ENCODE data around the gene GPX4. TPM values are rescaled to one million over a fixed set of nuclear protein-coding genes. Genes with fewer than 3 reads are reported as not detected.
A peak's percentile ranks its signal among the peaks of the same experiment; 100 is the strongest.

Gene GPX4
- total RNA-seq, 1 experiment from 2014 or later = 577 TPM

DNA sequence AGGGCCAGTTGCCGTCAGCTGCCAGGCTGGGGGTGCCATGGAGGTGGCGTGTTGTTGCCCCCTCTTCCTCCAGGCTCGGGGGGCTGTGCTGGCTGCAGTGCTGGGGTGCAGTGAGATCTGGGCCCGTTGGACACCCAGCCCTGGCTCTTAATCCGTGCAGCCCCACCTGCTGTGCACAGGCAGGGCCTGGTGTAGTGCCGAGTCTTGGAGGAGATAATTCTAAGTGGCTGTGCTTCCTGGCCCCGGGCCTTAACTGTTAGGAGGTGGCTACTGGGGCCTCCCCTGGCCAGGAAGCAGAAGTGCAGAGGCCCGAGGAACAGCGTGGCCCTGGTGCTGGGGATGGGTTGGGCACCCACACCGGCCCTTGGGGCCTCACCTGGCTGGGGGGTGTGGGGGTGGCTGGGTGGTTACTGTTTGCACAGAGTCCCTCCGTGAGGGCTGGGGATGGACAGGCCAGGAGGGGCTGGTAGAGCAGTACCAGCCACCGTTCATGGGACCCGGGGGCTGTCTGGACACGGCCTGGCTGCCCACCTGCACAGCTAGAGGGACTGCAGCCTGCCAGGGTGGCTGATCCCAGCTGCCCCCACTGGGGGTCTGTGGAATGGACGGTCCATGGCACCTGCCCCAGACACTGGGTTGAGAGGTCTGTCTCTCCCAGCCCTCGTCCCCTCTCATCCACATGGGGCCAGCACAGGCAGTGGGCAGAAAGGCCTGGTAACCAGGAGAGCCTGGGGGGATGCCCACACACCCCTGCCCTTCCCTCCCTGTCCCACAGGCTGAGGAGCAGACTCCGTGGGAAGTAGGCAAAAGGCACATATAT lies 3.3 kb downstream of the GPX4 start:
- DNase-seq (ENCODE audit: low read depth, low spot score) = no peak
- TF ChIP-seq SIN3A (IDR thresholded peaks at IDR 0.05; ENCODE audit: borderline replicate concordance, insufficient read depth, low read depth, low read length) = no peak
- TF ChIP-seq, protein P1, sequence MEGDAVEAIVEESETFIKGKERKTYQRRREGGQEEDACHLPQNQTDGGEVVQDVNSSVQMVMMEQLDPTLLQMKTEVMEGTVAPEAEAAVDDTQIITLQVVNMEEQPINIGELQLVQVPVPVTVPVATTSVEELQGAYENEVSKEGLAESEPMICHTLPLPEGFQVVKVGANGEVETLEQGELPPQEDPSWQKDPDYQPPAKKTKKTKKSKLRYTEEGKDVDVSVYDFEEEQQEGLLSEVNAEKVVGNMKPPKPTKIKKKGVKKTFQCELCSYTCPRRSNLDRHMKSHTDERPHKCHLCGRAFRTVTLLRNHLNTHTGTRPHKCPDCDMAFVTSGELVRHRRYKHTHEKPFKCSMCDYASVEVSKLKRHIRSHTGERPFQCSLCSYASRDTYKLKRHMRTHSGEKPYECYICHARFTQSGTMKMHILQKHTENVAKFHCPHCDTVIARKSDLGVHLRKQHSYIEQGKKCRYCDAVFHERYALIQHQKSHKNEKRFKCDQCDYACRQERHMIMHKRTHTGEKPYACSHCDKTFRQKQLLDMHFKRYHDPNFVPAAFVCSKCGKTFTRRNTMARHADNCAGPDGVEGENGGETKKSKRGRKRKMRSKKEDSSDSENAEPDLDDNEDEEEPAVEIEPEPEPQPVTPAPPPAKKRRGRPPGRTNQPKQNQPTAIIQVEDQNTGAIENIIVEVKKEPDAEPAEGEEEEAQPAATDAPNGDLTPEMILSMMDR (IDR thresholded peaks at IDR 0.05) = peak; percentile 60
- intact Hi-C loops (cut with micrococcal nuclease; ENCODE audit: unreplicated experiment) (no loop called here), in situ Hi-C loops (cut with HindIII; ENCODE audit: low pct_unique_long_range_greater_than_20kb, low sequenced_read_pairs) (no loop called here)
- no TSS peak for BruUV-seq (replicated peaks)
- ChIA-PET POLR2A (interaction anchor here (0.6 kb wide), 1 partner anchor 65 kb away, joined by 4 read pairs; no protein-coding TSS in a partner anchor), CTCF (interaction anchor here (0.5 kb wide), 1 partner anchor 138 kb away, joined by 3 read pairs; no protein-coding TSS in a partner anchor)
- peaks cover 38% of the 10 kb centered on the region for H3K4me1 ChIP-seq (ENCODE audit: control insufficient read depth, insufficient read depth, low read length)
- H3K27me3 ChIP-seq (ENCODE audit: control insufficient read depth, insufficient read depth, low read length) = no peaks in the 10 kb centered on the region
- H3K36me3 ChIP-seq (ENCODE audit: control insufficient read depth, insufficient read depth, low read length) = no peaks in the 10 kb centered on the region; the same call in 1 of the 2 replicates
- H3K9me3 ChIP-seq (ENCODE audit: control insufficient read depth, insufficient read depth, low read depth, low read length) = no peaks in the 10 kb centered on the region
- H3K27ac ChIP-seq (ENCODE audit: low read length) = peak overlapping the region; percentile 83
- no peak overlapping the region; a peak in 1 of 4 replicates for H3K4me3 ChIP-seq (ENCODE audit: low read depth in 2 of 2, low read length in 2 of 2)
- peak; percentile 39 for ATAC-seq

DNA sequence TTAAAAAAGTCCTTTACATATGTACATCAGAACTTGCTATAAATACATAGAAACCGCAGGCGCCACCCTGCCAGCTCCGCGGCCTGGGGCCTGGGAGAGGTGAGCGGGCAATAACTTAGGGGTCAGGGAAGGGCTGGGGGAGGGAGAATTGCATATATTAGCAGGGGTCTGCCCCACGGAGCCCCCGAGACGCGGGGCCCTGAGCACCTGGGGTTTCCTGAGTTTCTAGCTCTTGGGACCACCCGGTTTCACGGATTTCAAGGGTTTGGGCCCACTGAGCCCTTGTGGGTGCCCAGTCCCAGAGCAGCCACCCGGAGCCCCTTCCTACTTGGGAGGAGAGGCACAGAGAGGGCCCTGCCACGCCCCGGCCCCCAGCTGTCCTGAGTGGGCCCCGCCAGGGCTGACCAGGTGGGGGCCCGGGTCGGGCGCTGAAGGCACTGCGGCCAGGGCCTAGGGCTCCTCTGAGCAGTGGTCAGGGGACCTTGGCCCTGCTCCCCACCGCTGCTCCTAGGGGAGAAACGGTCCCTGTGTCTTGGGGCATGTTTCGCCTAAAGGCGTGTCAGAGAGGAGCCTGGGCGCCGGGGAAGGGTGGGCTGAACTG lies 4.0 kb downstream of the GPX4 start:
- in situ Hi-C loops (cut with HindIII; ENCODE audit: low pct_unique_long_range_greater_than_20kb, low sequenced_read_pairs) = no loop called here
- ATAC-seq = peak; percentile 9
- BruUV-seq (replicated peaks) = no TSS peak
- Histone ChIP-seq H3K27me3 (ENCODE audit: control insufficient read depth, insufficient read depth, low read length) (no peaks in the 10 kb centered on the region), H3K27ac (ENCODE audit: low read length) (peak overlapping the region; percentile 83), H3K4me3 (ENCODE audit: low read depth in 2 of 2, low read length in 2 of 2) (no peak overlapping the region), H3K9me3 (ENCODE audit: control insufficient read depth, insufficient read depth, low read depth, low read length) (no peaks in the 10 kb centered on the region), H3K4me1 (ENCODE audit: control insufficient read depth, insufficient read depth, low read length) (peaks cover 34% of the 10 kb centered on the region), H3K36me3 (ENCODE audit: control insufficient read depth, insufficient read depth, low read length) (no peaks in the 10 kb centered on the region; the same call in 1 of the 2 replicates)
- ChIA-PET POLR2A (interaction anchor here (0.6 kb wide), 2 partner anchors 65 to 85 kb away, joined by 4 read pairs; no protein-coding TSS in a partner anchor), CTCF (no interaction called here)
- intact Hi-C loops (cut with micrococcal nuclease; ENCODE audit: unreplicated experiment) = no loop called here
- TF ChIP-seq TCF7L2 (IDR thresholded peaks at IDR 0.05; ENCODE audit: low read depth, low read length) (0 out of 2 replicates have a peak, but pooled peaks have one; percentile 9), SIN3A (IDR thresholded peaks at IDR 0.05; ENCODE audit: borderline replicate concordance, insufficient read depth, low read depth, low read length) (no peak), POLR2AphosphoS5 (IDR thresholded peaks at IDR 0.05; ENCODE audit: low read depth, low read length) (peak; percentile 61)
- no peak for DNase-seq (ENCODE audit: low read depth, low spot score)

DNA sequence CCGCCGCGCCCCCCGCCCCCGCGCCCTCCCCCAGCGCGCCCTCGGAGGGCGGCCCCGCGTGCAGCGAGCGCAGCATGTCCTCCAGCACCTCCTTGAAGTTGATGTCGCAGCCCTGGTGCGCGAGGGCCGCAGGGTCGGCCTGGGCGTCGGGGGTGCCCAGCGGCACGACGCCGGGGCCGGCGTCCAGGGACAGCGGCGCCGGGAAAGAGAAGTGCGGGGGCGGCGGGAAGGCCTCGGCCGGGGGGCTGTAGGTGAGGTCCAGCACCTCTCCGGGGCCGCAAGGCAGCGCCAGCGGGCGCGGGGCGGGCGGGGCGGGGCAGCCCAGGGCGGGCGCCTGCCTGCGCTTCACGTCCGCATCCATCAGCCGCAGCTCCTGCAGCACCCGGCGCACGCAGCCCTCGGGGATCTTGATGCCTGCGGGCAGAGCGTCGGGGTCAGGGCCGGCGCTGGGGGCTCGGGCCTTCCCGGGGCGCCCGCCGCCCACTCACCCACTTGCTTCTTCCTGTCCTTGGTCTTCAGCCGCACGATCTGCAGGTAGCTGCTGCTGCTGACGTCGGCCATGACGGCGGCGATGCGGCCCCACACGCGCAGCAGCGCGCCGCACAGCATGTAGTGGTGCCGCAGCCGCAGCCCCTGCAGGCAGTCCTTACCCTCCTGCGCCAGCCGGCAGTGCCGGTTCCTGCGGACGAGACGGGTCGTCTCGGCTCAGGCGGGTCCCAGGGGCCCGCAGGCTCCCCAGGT lies 4.7 kb downstream of the GPX4 start:
- Histone ChIP-seq H3K27me3 (ENCODE audit: control insufficient read depth, insufficient read depth, low read length) (no peaks in the 10 kb centered on the region), H3K27ac (ENCODE audit: low read length) (peak overlapping the region; percentile 34; the same call in 1 of the 2 replicates), H3K9me3 (ENCODE audit: control insufficient read depth, insufficient read depth, low read depth, low read length) (no peaks in the 10 kb centered on the region), H3K36me3 (ENCODE audit: control insufficient read depth, insufficient read depth, low read length) (no peaks in the 10 kb centered on the region; the same call in 1 of the 2 replicates), H3K4me1 (ENCODE audit: control insufficient read depth, insufficient read depth, low read length) (peaks cover 33% of the 10 kb centered on the region), H3K4me3 (ENCODE audit: low read depth in 2 of 2, low read length in 2 of 2) (no peak overlapping the region)
- ChIA-PET POLR2A (no interaction called here), CTCF (no interaction called here)
- ATAC-seq (no peak), DNase-seq (ENCODE audit: low read depth, low spot score) (no peak)
- intact Hi-C loops (cut with micrococcal nuclease; ENCODE audit: unreplicated experiment) = no loop called here
- in situ Hi-C loops (cut with HindIII; ENCODE audit: low pct_unique_long_range_greater_than_20kb, low sequenced_read_pairs) = no loop called here
- TF ChIP-seq SIN3A (IDR thresholded peaks at IDR 0.05; ENCODE audit: borderline replicate concordance, insufficient read depth, low read depth, low read length) (no peak), TCF7L2 (IDR thresholded peaks at IDR 0.05; ENCODE audit: low read depth, low read length) (no peak), POLR2AphosphoS5 (IDR thresholded peaks at IDR 0.05; ENCODE audit: low read depth, low read length) (no peak; the same call in none of the 2 replicates)
- TF ChIP-seq, protein P2, sequence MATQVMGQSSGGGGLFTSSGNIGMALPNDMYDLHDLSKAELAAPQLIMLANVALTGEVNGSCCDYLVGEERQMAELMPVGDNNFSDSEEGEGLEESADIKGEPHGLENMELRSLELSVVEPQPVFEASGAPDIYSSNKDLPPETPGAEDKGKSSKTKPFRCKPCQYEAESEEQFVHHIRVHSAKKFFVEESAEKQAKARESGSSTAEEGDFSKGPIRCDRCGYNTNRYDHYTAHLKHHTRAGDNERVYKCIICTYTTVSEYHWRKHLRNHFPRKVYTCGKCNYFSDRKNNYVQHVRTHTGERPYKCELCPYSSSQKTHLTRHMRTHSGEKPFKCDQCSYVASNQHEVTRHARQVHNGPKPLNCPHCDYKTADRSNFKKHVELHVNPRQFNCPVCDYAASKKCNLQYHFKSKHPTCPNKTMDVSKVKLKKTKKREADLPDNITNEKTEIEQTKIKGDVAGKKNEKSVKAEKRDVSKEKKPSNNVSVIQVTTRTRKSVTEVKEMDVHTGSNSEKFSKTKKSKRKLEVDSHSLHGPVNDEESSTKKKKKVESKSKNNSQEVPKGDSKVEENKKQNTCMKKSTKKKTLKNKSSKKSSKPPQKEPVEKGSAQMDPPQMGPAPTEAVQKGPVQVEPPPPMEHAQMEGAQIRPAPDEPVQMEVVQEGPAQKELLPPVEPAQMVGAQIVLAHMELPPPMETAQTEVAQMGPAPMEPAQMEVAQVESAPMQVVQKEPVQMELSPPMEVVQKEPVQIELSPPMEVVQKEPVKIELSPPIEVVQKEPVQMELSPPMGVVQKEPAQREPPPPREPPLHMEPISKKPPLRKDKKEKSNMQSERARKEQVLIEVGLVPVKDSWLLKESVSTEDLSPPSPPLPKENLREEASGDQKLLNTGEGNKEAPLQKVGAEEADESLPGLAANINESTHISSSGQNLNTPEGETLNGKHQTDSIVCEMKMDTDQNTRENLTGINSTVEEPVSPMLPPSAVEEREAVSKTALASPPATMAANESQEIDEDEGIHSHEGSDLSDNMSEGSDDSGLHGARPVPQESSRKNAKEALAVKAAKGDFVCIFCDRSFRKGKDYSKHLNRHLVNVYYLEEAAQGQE (IDR thresholded peaks at IDR 0.05; ENCODE audit: insufficient read depth in 1 of 2, low read depth in 2 of 2, low read length in 1 of 2) = no peak
- TF ChIP-seq, protein P1 (IDR thresholded peaks at IDR 0.05) = no peak
- TSS peak; percentile 65 for BruUV-seq (replicated peaks)

All from Panc1 (cell line).